Right atrium auricular region (tissue), 2 donors: ENCODE results near the gene CBARP. TPM values are rescaled to one million over a fixed set of nuclear protein-coding genes. Genes with fewer than 3 reads are reported as not detected.

ENCODE experiments used
- DNase-seq: peaks from one replicate; pipeline ENCODE4 v3.0.0-alpha.2; 2019; ENCODE audit warnings: low spot score
- H3K27ac ChIP-seq, 2 donors: fragments of 200-600 bp; sonication (generic); 1 replicate in 1 of 2; 2 replicates in 1 of 2; pipeline ENCODE4 v1.5.1; 2016 to 2019
- H3K27me3 ChIP-seq, 2 donors: fragments of 200-600 bp; sonication (generic); one replicate each; pipeline versions ENCODE4 v1.5.1 to v1.6.0; 2017 to 2019
- H3K36me3 ChIP-seq: fragments of 200-600 bp; sonication (generic); one replicate; pipeline ENCODE4 v1.5.1; 2016
- H3K4me1 ChIP-seq, 2 donors: fragments of 200-600 bp; sonication (generic); one replicate each; pipeline versions ENCODE4 v1.5.1 to v1.6.0; 2017 to 2019
- H3K4me3 ChIP-seq, 2 donors: fragments of 200-600 bp; sonication (generic); 1 replicate in 1 of 2; 2 replicates in 1 of 2; pipeline ENCODE4 v1.5.1; 2017 to 2019; ENCODE audit warnings: mild to moderate bottlenecking in 1 of 2, moderate library complexity in 1 of 2
- H3K9me3 ChIP-seq, 2 donors: fragments of 200-600 bp; sonication (generic); one replicate each; pipeline ENCODE4 v1.5.1; 2019
- CTCF ChIP-seq, 2 donors: fragments of 200-600 bp; sonication (generic); IDR thresholded peaks; one replicate each; pipeline ENCODE4 v1.5.1; 2019; ENCODE audit warnings: antibody characterized with exemption in 2 of 2
- total RNA-seq, 2 donors: library from RNA; depleted of rRNA; stranded (reverse); fragments of >200 nt; gene quantifications; one replicate each; pipeline ENCODE4 v1.1.0, GENCODE V29; 2016

CBARP gene
- total RNA-seq, 2 donors from 2014 or later: 2.4 to 2.6 TPM

DNA sequence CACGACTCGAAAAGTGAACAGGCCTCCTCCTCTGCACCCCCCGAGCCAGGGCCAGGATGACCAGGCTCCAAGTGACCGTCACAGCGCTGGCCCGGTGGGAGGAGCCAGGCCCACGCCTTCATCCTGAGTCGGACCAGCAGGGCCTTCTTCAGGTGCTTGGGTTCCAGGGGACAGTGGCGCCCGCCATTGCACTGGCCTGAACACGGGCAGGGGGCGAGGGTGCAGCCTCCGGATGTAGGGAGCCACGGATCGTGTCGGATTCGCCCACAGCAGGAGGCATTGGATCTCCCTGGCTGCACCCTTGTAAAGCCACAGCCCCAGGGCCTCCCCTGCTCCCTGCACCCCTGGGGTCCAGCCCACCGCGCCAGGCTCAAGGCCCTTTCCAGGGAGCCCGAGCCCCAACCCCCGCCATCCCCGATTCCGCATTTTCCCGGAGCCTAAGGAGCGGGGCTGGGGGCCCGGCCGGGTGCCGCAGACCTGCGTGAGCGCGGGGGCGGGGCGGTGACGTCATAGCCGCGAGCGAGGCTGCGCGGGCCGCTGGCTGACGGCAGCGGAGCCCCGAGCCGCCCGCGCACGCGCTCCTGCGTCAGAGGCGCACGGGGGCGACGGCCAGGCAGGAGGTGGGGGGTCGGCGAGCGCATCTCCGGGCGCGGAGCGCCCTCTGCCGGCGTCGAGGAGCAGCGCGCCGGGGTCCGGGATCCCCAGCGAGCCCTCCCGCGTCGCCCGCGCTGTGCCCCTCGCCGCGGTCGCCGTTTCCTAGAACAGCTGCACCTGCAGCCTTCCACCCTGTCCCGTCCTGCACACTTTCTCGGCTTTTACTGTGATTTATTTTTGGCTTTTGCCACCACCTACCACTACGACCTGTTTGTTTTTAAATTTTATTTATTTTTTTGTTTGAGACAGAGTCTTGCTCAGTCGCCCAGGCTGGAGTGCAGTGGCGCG, 2.3 kb upstream of the CBARP start:
- TF ChIP-seq CTCF (IDR thresholded peaks at IDR 0.05): peak; percentile 96 to 97
- Histone ChIP-seq H3K27me3 (no peaks in the 10 kb centered on the region), H3K27ac (peak overlapping the region; percentile 99), H3K4me1 (peaks cover 0 to 62% of the 10 kb centered on the region in 2 donors), H3K36me3 (peaks cover 3% of the 10 kb centered on the region), H3K4me3 (peak overlapping the region; percentile 12 to 85), H3K9me3 (no peaks in the 10 kb centered on the region)
- DNase-seq: peak; percentile 88

GRCh38 chr19:1239420-1239795, 1.6 kb upstream of the CBARP start:
- no peak for DNase-seq
- Histone ChIP-seq H3K36me3 (no peaks in the 10 kb centered on the region), H3K4me1 (peaks cover 0 to 56% of the 10 kb centered on the region in 2 donors), H3K27ac (peak overlapping the region; percentile 99), H3K27me3 (no peaks in the 10 kb centered on the region), H3K9me3 (no peaks in the 10 kb centered on the region), H3K4me3 (no peak overlapping the region)
- no peak for TF ChIP-seq CTCF (IDR thresholded peaks at IDR 0.05)

- Histone ChIP-seq H3K27ac (peak overlapping the region; percentile 99), H3K9me3 (no peaks in the 10 kb centered on the region), H3K36me3 (no peaks in the 10 kb centered on the region), H3K4me3 (peak overlapping the region; percentile 23 to 70), H3K4me1 (peaks cover 0 to 48% of the 10 kb centered on the region in 2 donors), H3K27me3 (no peaks in the 10 kb centered on the region)
- TF ChIP-seq CTCF (IDR thresholded peaks at IDR 0.05): no peak
- no peak for DNase-seq
Measured at GRCh38 chr19:1238369-1239303, 831 bp upstream of the CBARP start.

- Histone ChIP-seq H3K4me1 (peaks cover 0 to 48% of the 10 kb centered on the region in 2 donors), H3K4me3 (peak overlapping the region; percentile 44 to 70), H3K27me3 (no peaks in the 10 kb centered on the region), H3K36me3 (no peaks in the 10 kb centered on the region), H3K27ac (peak overlapping the region; percentile 6 to 67), H3K9me3 (no peaks in the 10 kb centered on the region)
- TF ChIP-seq CTCF (IDR thresholded peaks at IDR 0.05): no peak
- no peak for DNase-seq
Measured at GRCh38 chr19:1237027-1237659, 662 bp downstream of the CBARP start.

DNA sequence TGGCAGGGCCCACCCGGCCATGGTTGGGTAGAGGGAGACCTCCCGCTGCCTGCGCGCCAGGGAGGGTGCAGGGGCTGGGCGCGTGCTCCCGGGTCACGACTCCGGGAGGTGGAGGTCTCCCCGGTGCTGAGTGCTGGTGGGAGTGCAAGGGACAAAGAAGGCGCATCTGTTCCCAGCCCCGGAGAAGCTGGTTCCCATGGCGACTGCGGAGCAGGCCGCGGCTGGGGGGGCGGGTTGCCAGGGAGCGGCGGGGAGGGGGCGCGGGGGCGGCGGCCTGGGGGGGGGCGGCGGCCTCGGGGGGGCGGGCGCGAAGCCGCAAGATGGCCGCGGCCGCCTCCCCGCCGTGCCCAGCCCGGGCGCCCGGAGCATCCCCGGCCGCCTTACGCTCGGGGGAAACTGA, 1.2 kb downstream of the CBARP start:
- peak overlapping the region; percentile 44 to 70 for H3K4me3 ChIP-seq
- peak overlapping the region in 1 of 2 donors; percentile 67 for H3K27ac ChIP-seq
- no peak for DNase-seq
- no peaks in the 10 kb centered on the region for H3K36me3 ChIP-seq
- no peak for TF ChIP-seq CTCF (IDR thresholded peaks at IDR 0.05)
- no peaks in the 10 kb centered on the region for H3K27me3 ChIP-seq
- H3K4me1 ChIP-seq: peaks cover 0 to 50% of the 10 kb centered on the region in 2 donors
- H3K9me3 ChIP-seq: no peaks in the 10 kb centered on the region
